Endothelial cell (in vitro differentiated cells): ENCODE measurements around the gene FZR1. TPM values are rescaled to one million over a fixed set of nuclear protein-coding genes. Genes with fewer than 3 reads are reported as not detected.

ENCODE experiments used
- DNase-seq: peaks from one replicate; pipeline ENCODE4 v3.0.0; 2021; ENCODE audit warnings: low spot score
- H3K27ac Mint-ChIP-seq: one replicate; pipeline ENCODE4 v1.8.0; 2021; ENCODE audit warnings: mixed read lengths, inconsistent platforms; ENCODE audit not compliant: unreplicated experiment
- H3K27me3 Mint-ChIP-seq: one replicate; pipeline ENCODE4 v1.8.0; 2021; ENCODE audit warnings: mild to moderate bottlenecking, moderate library complexity, mixed read lengths, inconsistent platforms; ENCODE audit not compliant: unreplicated experiment
- H3K36me3 Mint-ChIP-seq: one replicate; pipeline ENCODE4 v1.8.0; 2021; ENCODE audit warnings: mild to moderate bottlenecking, low read depth, mixed read lengths, inconsistent platforms; ENCODE audit not compliant: unreplicated experiment
- H3K4me1 Mint-ChIP-seq: one replicate; pipeline ENCODE4 v1.8.0; 2021; ENCODE audit warnings: mild to moderate bottlenecking, mixed read lengths, inconsistent platforms; ENCODE audit not compliant: unreplicated experiment
- H3K4me3 Mint-ChIP-seq: one replicate; pipeline ENCODE4 v1.8.0; 2021; ENCODE audit warnings: mild to moderate bottlenecking, mixed read lengths, inconsistent platforms; ENCODE audit not compliant: unreplicated experiment
- H3K9me3 Mint-ChIP-seq: one replicate; pipeline ENCODE4 v1.8.0; 2021; ENCODE audit warnings: mixed read lengths, inconsistent platforms; ENCODE audit not compliant: unreplicated experiment
- total RNA-seq: library from RNA; stranded (reverse); fragmentation: NEBNext Ultra II Directional; extraction: Animal tissue kit (Norgen Biotek cat#: 25700); gene quantifications from one replicate; pipeline ENCODE4 v1.2.1, GENCODE V29; 2021; ENCODE audit not compliant: unreplicated experiment
- TF ChIP-seq, protein P1 (sequence below): fragments of 200-600 bp; sonication (generic); IDR thresholded peaks from one replicate; pipeline ENCODE4 v1.5.0; 2021; ENCODE audit warnings: antibody characterized with exemption; ENCODE audit not compliant: unreplicated experiment

FZR1 gene
- total RNA-seq, 1 donor from 2014 or later, result 38.9 TPM

DNA sequence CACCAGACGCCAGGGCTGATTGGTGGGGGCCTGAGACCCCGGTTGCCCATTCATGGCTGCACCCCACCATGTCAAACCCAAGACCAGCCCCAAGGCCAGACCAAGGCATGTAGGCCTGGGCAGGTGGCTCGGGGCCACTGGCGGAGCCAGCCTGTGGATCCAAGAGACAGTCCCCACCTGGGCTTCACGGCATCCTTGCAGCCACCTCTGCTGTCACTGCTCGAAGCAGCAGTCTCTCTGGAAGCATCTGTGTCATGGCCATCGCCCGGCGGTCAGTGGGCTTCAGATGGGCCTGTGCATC lies 29.1 kb downstream of the FZR1 start:
- H3K27ac Mint-ChIP-seq, result no peak overlapping the region
- peaks cover 18% of the 10 kb centered on the region for H3K36me3 Mint-ChIP-seq
- H3K4me3 Mint-ChIP-seq, result no peak overlapping the region
- DNase-seq, result no peak
- TF ChIP-seq, protein P1, sequence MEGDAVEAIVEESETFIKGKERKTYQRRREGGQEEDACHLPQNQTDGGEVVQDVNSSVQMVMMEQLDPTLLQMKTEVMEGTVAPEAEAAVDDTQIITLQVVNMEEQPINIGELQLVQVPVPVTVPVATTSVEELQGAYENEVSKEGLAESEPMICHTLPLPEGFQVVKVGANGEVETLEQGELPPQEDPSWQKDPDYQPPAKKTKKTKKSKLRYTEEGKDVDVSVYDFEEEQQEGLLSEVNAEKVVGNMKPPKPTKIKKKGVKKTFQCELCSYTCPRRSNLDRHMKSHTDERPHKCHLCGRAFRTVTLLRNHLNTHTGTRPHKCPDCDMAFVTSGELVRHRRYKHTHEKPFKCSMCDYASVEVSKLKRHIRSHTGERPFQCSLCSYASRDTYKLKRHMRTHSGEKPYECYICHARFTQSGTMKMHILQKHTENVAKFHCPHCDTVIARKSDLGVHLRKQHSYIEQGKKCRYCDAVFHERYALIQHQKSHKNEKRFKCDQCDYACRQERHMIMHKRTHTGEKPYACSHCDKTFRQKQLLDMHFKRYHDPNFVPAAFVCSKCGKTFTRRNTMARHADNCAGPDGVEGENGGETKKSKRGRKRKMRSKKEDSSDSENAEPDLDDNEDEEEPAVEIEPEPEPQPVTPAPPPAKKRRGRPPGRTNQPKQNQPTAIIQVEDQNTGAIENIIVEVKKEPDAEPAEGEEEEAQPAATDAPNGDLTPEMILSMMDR, result no peak
- H3K4me1 Mint-ChIP-seq, result peaks cover 2% of the 10 kb centered on the region
- H3K9me3 Mint-ChIP-seq, result no peaks in the 10 kb centered on the region
- H3K27me3 Mint-ChIP-seq, result peaks cover 16% of the 10 kb centered on the region

DNA sequence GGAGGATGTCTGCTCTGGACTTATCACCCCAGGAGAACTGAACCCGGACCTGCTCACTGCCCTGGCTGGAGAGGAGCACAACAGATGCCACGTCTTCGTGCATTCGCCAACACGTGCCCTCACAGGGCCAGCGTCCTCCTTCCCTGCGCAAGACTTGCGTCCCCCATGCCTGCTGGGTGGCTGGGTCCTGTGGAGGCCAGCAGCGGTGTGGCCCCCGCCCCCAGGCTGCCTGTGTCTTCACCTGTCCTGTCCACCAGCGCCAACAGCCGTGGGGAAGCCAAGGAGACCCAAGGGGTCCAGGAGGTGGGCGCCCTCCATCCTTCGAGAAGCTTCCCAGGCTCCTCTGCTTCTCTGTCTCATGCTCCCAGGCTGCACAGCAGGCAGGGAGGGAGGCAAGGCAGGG lies 29.5 kb downstream of the FZR1 start:
- peaks cover 18% of the 10 kb centered on the region for H3K36me3 Mint-ChIP-seq

DNA sequence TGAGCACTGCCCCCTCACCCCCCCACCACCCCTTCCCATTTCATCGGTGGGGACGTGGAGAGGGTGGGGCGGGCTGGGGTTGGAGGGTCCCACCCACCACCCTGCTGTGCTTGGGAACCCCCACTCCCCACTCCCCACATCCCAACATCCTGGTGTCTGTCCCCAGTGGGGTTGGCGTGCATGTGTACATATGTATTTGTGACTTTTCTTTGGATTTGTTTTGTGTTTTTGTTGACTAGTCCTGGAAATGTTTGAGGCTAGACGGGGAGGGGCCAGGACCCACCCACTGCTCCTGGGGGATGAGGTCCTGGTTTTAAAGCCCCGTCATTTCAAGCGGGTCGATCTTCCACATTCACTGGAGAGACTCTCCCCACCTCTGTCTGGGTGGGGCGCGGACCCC lies 29.9 kb downstream of the FZR1 start:
- Mint-ChIP-seq H3K36me3 (peaks cover 15% of the 10 kb centered on the region), H3K27me3 (peaks cover 16% of the 10 kb centered on the region), H3K27ac (no peak overlapping the region), H3K4me1 (peaks cover 2% of the 10 kb centered on the region), H3K9me3 (no peaks in the 10 kb centered on the region), H3K4me3 (no peak overlapping the region)
- DNase-seq, result no peak
- TF ChIP-seq, protein P1, result no peak

More for the DNA sequence above, 29.5 kb downstream of the FZR1 start:
- Mint-ChIP-seq H3K9me3 (no peaks in the 10 kb centered on the region), H3K27me3 (peaks cover 16% of the 10 kb centered on the region), H3K4me1 (peaks cover 2% of the 10 kb centered on the region), H3K27ac (no peak overlapping the region), H3K4me3 (no peak overlapping the region)
- TF ChIP-seq, protein P1, result no peak
- DNase-seq, result no peak

DNA sequence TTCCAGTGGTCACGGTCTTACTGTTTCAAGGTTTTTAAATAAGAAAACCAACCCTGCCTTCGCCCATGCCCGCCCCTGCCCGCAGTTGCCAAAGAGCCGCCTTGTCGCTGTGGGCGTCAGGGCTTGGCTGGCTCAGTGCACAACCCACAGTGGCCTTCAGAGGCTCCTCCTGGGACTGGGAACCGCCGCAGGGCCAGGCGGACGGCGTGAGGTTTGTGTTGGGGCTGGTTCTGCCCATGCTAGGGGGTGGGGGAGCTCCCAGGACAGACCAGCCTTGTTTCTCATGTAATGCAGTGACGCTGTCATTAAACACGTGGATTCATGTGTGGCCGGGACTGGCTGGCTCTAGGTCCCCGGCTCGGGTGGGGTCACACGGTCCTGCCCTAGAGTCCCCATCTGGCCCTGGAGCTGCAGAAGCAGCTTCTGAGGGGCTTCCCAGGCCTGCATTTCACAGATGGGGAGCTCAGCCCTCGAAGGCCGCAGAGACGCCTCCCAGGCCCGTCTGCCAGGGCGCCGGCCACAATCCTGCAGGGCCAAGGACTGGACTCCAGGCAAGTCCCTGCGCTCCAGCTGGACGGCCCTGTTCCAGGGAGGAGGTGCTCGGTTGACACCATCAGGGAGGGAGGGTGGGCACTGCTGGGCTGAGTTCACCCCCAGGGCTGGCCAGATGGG lies 30.5 kb downstream of the FZR1 start:
- no peak for DNase-seq
- H3K4me1 Mint-ChIP-seq, result peaks cover 2% of the 10 kb centered on the region
- H3K27ac Mint-ChIP-seq, result no peak overlapping the region
- no peak overlapping the region for H3K4me3 Mint-ChIP-seq
- peaks cover 14% of the 10 kb centered on the region for H3K27me3 Mint-ChIP-seq
- H3K36me3 Mint-ChIP-seq, result peaks cover 11% of the 10 kb centered on the region
- TF ChIP-seq, protein P1, result no peak
- H3K9me3 Mint-ChIP-seq, result no peaks in the 10 kb centered on the region

DNA sequence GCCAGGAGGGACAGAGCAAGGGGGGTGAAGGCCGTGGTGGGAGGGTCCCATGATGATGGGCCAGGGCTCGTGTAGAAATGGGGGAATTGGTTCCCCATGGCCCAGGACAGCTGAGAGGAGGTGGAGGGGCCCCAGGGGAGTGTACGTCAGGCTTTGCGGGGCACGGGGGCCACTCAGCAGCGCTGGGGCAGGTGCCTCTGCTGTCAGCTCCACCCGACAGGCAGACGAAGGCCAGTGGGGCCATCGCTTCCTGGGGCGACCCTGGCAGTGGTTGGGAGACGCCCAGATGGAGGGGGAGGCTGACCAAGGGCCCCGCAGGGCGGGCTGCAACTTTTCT lies 31.0 kb downstream of the FZR1 start:
- no peak for DNase-seq
- Mint-ChIP-seq H3K27ac (no peak overlapping the region), H3K4me1 (peaks cover 2% of the 10 kb centered on the region), H3K27me3 (peaks cover 18% of the 10 kb centered on the region), H3K9me3 (no peaks in the 10 kb centered on the region), H3K4me3 (no peak overlapping the region), H3K36me3 (peaks cover 11% of the 10 kb centered on the region)
- TF ChIP-seq, protein P1, result no peak
